Upper lobe of right lung (tissue), 1 donor: Measurements from ENCODE around the gene APOL6. TPM values are rescaled to one million over a fixed set of nuclear protein-coding genes. Genes with fewer than 3 reads are reported as not detected.

Experiments
- ATAC-seq: fragments of 200-7000 bp; cut with Tn5 transposase; one replicate; pipeline ENCODE4 v1.9.1; 2020; ENCODE audit warnings: mild to moderate bottlenecking, moderate library complexity
- DNase-seq: peaks from one replicate; pipeline ENCODE4 v3.0.0-alpha.2; 2020
- H3K27ac ChIP-seq: fragments of 200-600 bp; one replicate; pipeline ENCODE4 v1.8.0; 2022
- H3K27me3 ChIP-seq: fragments of 200-600 bp; one replicate; pipeline ENCODE4 v1.8.0; 2022; ENCODE audit warnings: mild to moderate bottlenecking
- H3K36me3 ChIP-seq: fragments of 200-600 bp; one replicate; pipeline ENCODE4 v1.8.0; 2022
- H3K4me1 ChIP-seq: fragments of 200-600 bp; one replicate; pipeline ENCODE4 v1.8.0; 2022
- H3K4me3 ChIP-seq: fragments of 200-600 bp; one replicate; pipeline ENCODE4 v1.8.0; 2022; ENCODE audit warnings: mild to moderate bottlenecking
- H3K9me3 ChIP-seq: fragments of 200-600 bp; one replicate; pipeline ENCODE4 v1.8.0; 2022
- intact Hi-C: fragments of 100-400 bp; cut with DNase I; formaldehyde crosslinking; loops from one replicate; pipeline ENCODE4 v1.11.0; 2022
- total RNA-seq: library from RNA; stranded (reverse); fragmentation: NEBNext Ultra II Directional; extraction: Animal tissue kit (Norgen Biotek cat#: 25700); gene quantifications from one replicate; pipeline ENCODE4 v1.2.1, GENCODE V29; 2021
- TF ChIP-seq, protein P1 (sequence below): fragments of 200-600 bp; IDR thresholded peaks from one replicate; pipeline ENCODE4 v1.8.0; 2022; ENCODE audit warnings: antibody characterized with exemption
- donor health status: DM: no; HTN: yes; CAD: no; lungs with severe emphysema.

APOL6 gene
- total RNA-seq, 1 donor from 2014 or later: 45.6 TPM

DNA sequence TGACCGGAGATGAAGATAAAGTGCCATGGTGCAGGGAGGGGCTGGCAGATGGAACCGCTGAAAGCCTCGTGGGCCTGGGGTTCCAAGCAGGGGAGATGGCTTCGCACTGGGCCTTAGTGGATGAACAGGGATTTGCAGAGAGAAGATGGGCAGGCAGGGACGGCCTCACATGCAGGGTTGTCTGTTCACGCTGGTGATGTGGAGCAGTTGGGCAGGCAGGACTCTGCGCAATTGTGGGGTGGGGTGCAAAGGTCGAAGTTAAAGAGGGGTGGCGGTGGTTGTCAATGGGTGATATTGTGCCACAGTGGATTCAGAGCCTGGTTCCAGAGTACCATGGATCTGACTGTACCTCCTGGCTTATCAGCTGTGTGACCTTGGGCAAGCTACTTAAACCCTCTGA is 39.0 kb upstream of the APOL6 start:
- no peaks in the 10 kb centered on the region for H3K27me3 ChIP-seq
- no peaks in the 10 kb centered on the region for H3K9me3 ChIP-seq
- DNase-seq: no peak
- H3K4me3 ChIP-seq: no peak overlapping the region
- TF ChIP-seq, protein P1, sequence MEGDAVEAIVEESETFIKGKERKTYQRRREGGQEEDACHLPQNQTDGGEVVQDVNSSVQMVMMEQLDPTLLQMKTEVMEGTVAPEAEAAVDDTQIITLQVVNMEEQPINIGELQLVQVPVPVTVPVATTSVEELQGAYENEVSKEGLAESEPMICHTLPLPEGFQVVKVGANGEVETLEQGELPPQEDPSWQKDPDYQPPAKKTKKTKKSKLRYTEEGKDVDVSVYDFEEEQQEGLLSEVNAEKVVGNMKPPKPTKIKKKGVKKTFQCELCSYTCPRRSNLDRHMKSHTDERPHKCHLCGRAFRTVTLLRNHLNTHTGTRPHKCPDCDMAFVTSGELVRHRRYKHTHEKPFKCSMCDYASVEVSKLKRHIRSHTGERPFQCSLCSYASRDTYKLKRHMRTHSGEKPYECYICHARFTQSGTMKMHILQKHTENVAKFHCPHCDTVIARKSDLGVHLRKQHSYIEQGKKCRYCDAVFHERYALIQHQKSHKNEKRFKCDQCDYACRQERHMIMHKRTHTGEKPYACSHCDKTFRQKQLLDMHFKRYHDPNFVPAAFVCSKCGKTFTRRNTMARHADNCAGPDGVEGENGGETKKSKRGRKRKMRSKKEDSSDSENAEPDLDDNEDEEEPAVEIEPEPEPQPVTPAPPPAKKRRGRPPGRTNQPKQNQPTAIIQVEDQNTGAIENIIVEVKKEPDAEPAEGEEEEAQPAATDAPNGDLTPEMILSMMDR: no peak
- H3K4me1 ChIP-seq: no peaks in the 10 kb centered on the region
- no peak for ATAC-seq
- no peaks in the 10 kb centered on the region for H3K36me3 ChIP-seq
- intact Hi-C loops: no loop called here
- H3K27ac ChIP-seq: no peak overlapping the region

DNA sequence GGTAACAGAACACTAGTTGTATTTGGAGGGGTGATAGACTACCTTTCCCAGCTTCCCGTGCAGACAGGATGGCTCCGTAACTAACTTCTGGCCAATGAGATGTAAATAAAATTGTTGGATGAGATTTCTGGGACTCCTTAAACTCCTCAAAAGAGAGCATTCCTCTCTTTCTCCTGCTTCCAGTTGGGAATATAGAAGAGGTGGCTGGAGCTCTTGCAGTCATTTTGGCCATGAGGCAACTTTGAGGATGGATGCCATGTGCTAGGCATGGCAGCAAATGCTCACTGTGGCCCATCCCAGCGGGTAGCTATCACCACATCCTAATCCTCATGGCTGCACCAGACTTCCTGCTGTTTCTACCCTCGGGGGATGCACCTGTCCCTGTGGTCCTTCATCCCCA is 38.5 kb upstream of the APOL6 start:
- no peak overlapping the region for H3K27ac ChIP-seq
- no peak overlapping the region for H3K4me3 ChIP-seq
- H3K4me1 ChIP-seq: no peaks in the 10 kb centered on the region
- H3K27me3 ChIP-seq: no peaks in the 10 kb centered on the region
- no peaks in the 10 kb centered on the region for H3K9me3 ChIP-seq
- H3K36me3 ChIP-seq: no peaks in the 10 kb centered on the region
- no peak for DNase-seq
- TF ChIP-seq, protein P1: no peak
- no peak for ATAC-seq
- intact Hi-C loops: no loop called here

DNA sequence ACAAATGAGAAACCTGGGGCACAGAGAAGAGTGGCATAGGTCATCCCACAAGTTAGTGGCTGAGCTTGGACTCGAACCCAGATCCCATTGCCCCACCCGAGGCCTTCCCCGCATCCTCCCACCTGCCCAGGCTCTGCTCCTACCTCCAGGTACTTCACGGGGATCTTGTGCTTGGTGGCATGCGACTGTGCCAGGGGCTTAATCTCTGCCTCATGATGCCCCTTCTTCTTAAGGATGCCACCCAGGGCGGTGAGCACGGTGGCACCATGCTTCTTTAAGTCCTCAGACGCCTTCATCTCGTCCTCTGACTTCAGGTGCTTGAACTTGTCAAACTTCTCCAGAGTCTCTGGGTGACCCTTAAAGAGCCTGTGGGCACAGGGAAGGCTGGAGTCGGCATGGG is 37.5 kb upstream of the APOL6 start:
- Histone ChIP-seq H3K27me3 (no peaks in the 10 kb centered on the region), H3K4me3 (no peak overlapping the region), H3K36me3 (no peaks in the 10 kb centered on the region), H3K9me3 (no peaks in the 10 kb centered on the region), H3K27ac (no peak overlapping the region), H3K4me1 (no peaks in the 10 kb centered on the region)
- DNase-seq (no peak), ATAC-seq (no peak)
- TF ChIP-seq, protein P1: no peak
- intact Hi-C loops: no loop called here

DNA sequence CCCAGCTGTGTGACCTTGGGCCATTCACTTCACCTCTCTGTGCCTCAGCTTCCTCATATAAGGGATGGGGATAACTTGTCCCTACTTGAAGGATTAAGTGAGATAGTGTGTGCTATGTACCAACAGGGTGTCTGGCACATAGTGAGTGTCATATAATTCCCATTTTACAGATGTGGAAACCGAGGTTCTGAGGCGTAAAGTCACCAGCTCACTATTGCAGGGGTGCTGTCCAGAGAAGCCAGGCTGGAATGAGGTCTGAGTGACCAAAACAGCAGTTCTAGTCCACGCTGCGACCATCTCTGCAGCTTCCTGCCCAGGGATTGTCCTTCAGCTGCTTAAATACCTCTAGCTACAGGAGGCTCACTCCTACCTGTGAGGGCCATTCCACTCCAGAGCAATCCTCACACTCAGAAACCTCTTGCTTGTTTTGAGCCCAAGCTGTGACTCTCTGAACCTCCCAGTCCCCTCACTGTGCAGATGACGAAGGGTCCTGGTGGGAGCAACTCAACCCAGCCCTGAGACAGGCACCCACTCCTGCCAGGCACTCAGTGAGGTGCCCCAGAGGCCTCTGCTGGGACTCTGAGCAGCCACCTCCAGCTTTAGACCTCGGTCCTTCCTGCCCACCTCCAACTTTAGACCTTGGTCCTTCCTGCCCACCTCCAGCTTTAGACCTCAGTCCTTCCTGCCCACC is 36.9 kb upstream of the APOL6 start:
- intact Hi-C loops: no loop called here
- Histone ChIP-seq H3K4me1 (no peaks in the 10 kb centered on the region), H3K9me3 (no peaks in the 10 kb centered on the region), H3K4me3 (no peak overlapping the region), H3K27me3 (no peaks in the 10 kb centered on the region), H3K36me3 (no peaks in the 10 kb centered on the region), H3K27ac (no peak overlapping the region)
- TF ChIP-seq, protein P1: no peak
- no peak for ATAC-seq
- DNase-seq: no peak

DNA sequence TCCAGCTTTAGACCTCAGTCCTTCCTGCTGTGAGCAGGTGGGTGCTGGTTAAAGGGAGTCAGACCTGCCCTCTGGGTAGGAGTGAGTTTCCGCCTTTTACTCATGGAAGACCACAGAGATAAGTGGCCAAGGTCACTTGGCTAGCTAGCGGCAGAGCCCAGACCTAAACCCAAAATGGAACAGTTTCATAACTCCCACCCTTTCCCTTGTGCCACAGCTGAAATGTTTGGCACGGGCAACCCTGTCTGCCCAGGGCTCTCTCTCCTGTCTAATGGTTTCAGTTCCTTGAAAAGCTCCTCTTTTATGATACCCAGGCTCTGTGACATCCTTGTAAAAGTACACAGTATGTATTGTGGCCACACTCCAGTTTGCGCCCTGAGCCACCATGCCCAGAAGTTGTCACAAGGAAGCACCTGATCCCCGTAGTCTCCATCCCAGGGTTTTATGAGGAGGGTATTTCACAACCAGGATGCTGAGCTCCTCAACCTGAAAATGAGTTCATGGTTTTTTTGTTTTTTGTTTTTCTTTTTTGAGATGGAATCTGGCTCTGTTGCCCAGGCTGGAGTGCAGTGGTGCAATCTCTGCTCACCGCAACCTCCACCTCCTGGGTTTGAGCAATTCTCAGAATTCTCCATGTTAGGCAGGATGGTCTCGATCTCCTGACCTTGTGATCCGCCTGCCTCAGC is 36.2 kb upstream of the APOL6 start:
- Histone ChIP-seq H3K27ac (no peak overlapping the region), H3K36me3 (no peaks in the 10 kb centered on the region), H3K4me3 (no peak overlapping the region), H3K4me1 (no peaks in the 10 kb centered on the region), H3K27me3 (no peaks in the 10 kb centered on the region), H3K9me3 (no peaks in the 10 kb centered on the region)
- ATAC-seq (peak; percentile 30), DNase-seq (no peak)
- intact Hi-C loops: no loop called here
- TF ChIP-seq, protein P1: no peak
